Lower leg skin (tissue), 4 donors: Measurements from ENCODE around the gene ASB4. TPM values are rescaled to one million over a fixed set of nuclear protein-coding genes. Genes with fewer than 3 reads are reported as not detected.

ENCODE experiments used
- DNase-seq, 2 donors: peaks; one replicate each; pipeline ENCODE4 v3.0.0-alpha.2; 2019; ENCODE audit warnings: low spot score in 2 of 2
- H3K4me3 ChIP-seq: fragments of 200-600 bp; sonication (generic); 2 replicates; pipeline ENCODE4 v1.5.1; 2017; ENCODE audit warnings: mild to moderate bottlenecking, low read depth; ENCODE audit not compliant: poor library complexity, severe bottlenecking
- POLR2A ChIP-seq, 2 donors: fragments of 450-650 bp; IDR thresholded peaks; one replicate each; pipeline ENCODE4 v1.6.1; 2016 to 2017; ENCODE audit warnings: antibody characterized with exemption in 2 of 2, mild to moderate bottlenecking in 1 of 2, moderate library complexity in 1 of 2
- WGBS, 2 donors: methylation state at CpG; one replicate each; pipeline ENCODE4 v1.1.5; 2018; 5-methylcytosine and 5-hydroxymethylcytosine counted together
- intact Hi-C: fragments of 100-400 bp; cut with DNase I; formaldehyde crosslinking; loops from one replicate; pipeline ENCODE4 v1.15.0; 2023; ENCODE audit warnings: low total_unique reads
- total RNA-seq, 4 donors: library from RNA; depleted of rRNA; stranded (reverse); fragments of >200 nt; gene quantifications; one replicate each; pipeline ENCODE4 v1.1.0, GENCODE V29; 2016
- TF ChIP-seq, protein P1 (sequence below), 3 donors: fragments of 450-650 bp; IDR thresholded peaks; one replicate each; pipeline ENCODE4 v1.5.1; 2016; ENCODE audit warnings: antibody characterized with exemption in 3 of 3, mild to moderate bottlenecking in 3 of 3, moderate library complexity in 2 of 3

ASB4 gene
- total RNA-seq, 4 donors from 2014 or later = 0.34 to 0.45 TPM; not detected in 2

DNA sequence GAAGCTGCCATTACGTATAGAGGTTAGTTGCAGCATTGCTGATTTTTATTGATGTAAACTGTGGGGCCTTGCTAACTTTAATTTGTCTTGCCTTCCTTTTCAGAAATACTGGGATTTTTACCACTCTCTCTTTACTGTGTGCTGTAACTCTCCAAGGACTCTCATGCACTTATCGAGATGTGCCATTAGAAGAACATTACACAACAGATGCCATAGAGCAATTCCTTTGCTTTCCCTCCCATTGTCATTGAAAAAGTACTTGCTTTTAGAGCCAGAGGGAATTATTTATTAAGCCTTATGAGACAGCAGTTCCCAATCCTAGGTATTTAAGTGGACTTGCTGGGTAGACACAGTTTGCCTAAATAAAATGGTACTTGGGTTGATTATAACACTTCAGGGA is 51.7 kb downstream of the ASB4 start:
- no peak for DNase-seq
- intact Hi-C loops = no loop called here
- TF ChIP-seq, protein P1, sequence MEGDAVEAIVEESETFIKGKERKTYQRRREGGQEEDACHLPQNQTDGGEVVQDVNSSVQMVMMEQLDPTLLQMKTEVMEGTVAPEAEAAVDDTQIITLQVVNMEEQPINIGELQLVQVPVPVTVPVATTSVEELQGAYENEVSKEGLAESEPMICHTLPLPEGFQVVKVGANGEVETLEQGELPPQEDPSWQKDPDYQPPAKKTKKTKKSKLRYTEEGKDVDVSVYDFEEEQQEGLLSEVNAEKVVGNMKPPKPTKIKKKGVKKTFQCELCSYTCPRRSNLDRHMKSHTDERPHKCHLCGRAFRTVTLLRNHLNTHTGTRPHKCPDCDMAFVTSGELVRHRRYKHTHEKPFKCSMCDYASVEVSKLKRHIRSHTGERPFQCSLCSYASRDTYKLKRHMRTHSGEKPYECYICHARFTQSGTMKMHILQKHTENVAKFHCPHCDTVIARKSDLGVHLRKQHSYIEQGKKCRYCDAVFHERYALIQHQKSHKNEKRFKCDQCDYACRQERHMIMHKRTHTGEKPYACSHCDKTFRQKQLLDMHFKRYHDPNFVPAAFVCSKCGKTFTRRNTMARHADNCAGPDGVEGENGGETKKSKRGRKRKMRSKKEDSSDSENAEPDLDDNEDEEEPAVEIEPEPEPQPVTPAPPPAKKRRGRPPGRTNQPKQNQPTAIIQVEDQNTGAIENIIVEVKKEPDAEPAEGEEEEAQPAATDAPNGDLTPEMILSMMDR (IDR thresholded peaks at IDR 0.05) = no peak
- no peak for TF ChIP-seq POLR2A (IDR thresholded peaks at IDR 0.05)
- WGBS, 2 donors = 91 to 92% methylated on average over 2 of the region's 2 CpGs
- no peak overlapping the region for H3K4me3 ChIP-seq

DNA sequence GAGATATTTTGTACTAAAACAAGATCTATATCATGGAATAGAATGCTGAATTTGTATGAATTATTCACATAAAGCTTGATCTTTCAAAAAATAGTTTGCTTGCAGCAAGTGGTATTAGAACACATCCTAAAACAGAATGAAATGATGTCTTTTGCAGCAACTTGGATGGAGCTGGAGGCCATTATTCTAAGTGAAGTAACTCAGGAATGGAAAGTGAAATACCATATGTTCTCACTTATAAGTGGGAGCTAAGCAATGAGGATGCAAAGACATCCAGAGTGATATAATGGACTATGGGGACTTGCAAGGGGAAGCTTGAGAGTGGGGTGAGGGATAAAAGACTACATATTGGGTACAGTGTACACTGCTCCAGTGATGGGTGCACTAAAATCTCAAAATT is 53.7 kb downstream of the ASB4 start:
- no peak for DNase-seq
- no peak for TF ChIP-seq POLR2A (IDR thresholded peaks at IDR 0.05)
- TF ChIP-seq, protein P1 (IDR thresholded peaks at IDR 0.05) = no peak
- intact Hi-C loops = no loop called here
- H3K4me3 ChIP-seq = no peak overlapping the region

DNA sequence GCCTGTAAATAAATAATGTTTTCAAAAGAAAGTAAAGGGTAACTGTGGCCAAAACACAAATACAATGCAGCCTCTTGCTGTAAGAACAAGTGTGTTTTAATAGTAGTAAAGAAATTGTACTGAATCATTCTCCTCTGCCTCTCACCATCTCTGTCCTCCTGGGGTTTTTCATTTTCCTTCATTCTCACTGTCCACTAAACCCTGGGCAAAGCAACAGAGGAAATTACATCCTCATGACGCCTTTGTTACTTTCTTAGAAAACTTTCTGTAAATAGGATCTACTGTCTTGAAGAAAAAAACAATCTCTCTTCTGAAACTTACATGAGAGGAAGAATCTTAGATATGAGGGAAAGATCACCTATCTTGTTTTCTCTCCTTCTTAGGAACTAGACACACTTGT is 54.6 kb downstream of the ASB4 start:
- WGBS, 2 donors = 86 to 87% methylated on average over 1 of the region's 1 CpG
- no peak overlapping the region for H3K4me3 ChIP-seq
- TF ChIP-seq, protein P1 (IDR thresholded peaks at IDR 0.05) = no peak
- no peak for TF ChIP-seq POLR2A (IDR thresholded peaks at IDR 0.05)
- no peak for DNase-seq
- intact Hi-C loops = no loop called here

DNA sequence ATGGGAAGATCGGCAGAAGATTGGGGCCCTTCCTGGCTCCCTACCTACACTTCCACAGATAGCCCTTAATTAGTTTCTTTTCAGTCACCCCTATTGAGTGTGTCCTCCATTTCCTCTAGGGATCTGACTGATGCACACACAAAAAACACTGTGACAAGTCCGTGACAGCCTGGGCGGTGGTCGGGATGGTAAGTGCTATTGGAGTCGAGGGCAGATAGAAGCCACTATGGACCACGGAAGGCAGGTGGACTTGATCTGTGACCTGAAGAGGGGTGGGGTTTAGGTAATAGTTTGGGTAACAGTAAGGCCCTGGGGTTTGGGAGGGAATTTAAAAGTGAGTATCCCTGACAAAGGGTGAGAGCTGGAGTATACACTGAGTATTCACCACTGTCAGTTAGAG is 57.6 kb downstream of the ASB4 start:
- 93 to 94% methylated on average over 6 of the region's 6 CpGs for WGBS, 2 donors
- TF ChIP-seq, protein P1 (IDR thresholded peaks at IDR 0.05) = no peak
- no peak for TF ChIP-seq POLR2A (IDR thresholded peaks at IDR 0.05)
- H3K4me3 ChIP-seq = no peak overlapping the region
- DNase-seq = no peak
- intact Hi-C loops = no loop called here

DNA sequence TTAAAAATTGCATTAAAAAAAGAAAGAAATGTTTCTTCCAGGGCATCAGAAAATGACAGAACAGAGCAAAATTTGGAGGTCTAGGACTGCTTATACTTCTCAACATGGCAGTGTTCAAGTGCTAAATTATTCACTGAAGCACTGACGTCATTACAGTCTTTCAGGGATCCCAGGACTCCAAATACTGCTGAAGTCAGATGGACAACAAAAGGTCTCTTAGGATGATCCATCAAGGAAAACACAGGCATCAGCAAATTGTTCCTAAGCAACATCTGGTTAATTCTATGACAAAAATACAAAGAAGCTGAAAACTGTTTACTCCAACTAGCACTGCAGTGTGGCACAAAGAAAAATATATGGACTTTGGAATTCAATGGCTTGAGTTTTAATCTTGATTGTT is 58.4 kb downstream of the ASB4 start:
- no peak for DNase-seq
- 62 to 69% methylated on average over 1 of the region's 1 CpG for WGBS, 2 donors
- intact Hi-C loops = no loop called here
- no peak overlapping the region for H3K4me3 ChIP-seq
- no peak for TF ChIP-seq POLR2A (IDR thresholded peaks at IDR 0.05)
- TF ChIP-seq, protein P1 (IDR thresholded peaks at IDR 0.05) = no peak

DNA sequence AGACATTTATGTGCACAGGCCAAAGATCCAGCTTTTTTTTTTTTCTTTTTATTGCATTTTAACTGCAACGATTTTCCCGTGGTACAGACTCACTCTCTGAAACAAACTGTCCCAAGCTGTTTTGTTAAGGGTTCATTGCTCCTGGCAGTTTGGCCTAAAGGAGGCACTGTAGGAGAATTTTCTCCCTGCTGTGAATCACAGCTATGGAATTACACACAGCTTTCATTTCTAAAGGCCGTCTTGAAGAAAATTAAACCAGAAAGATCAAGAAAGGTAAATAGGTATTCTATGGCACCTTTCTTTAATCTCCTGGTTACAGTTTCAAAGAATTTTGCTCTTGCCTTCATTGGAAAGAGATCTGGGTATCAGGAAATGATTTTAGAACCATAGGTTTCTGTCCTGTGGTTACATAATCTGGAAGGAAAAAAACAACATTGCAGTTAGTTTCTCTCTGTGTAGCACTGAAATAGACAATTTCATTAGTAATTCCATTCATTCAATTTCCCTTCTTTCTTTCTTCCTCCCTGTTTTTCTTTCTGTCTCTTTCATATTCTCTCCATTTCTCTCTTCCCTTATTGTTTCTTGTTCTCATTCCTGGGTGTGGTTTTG is 59.4 kb downstream of the ASB4 start:
- peak in 1 of 2 donors; percentile 68 for DNase-seq
- 5% methylated on average over 3 of the region's 3 CpGs for WGBS, 2 donors
- no peak overlapping the region for H3K4me3 ChIP-seq
- intact Hi-C loops = no loop called here
- TF ChIP-seq, protein P1 (IDR thresholded peaks at IDR 0.05) = peak in 1 of 3 donors; percentile 25
- no peak for TF ChIP-seq POLR2A (IDR thresholded peaks at IDR 0.05)
